Activated T-helper 1 cell treated with anti-CD3 and anti-CD28 coated beads, Interleukin-2, amount 50 U/mL, for 16 hours (primary cell): Measurements from ENCODE around the gene PDZD2.

Experiments
- DNase-seq, 2 donors: peaks; one replicate each; pipeline ENCODE4 v3.0.0-alpha.2; 2020; ENCODE audit warnings: low read depth in 1 of 2, low spot score in 1 of 2

The PDZD2 gene

DNA sequence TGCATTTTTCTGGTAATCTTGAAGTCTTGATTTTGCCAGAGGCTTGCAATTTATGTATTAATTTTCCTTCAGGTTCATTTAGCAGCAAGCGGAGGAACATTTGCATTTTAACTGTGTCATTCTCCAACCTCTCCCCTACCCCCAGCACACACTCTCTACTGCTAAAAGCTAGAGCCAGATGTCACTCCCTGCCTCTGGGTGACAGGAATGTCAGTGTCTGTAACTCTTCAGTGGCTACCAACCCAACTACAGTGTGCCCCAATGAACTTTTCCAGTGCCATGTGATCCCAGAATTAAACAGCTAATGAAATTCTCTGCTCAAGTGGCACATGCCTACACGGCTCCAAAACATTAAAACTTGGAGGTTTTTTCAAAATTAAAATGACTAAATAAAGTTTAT lies 274.9 kb downstream of the PDZD2 start:
- DNase-seq: no peak

DNA sequence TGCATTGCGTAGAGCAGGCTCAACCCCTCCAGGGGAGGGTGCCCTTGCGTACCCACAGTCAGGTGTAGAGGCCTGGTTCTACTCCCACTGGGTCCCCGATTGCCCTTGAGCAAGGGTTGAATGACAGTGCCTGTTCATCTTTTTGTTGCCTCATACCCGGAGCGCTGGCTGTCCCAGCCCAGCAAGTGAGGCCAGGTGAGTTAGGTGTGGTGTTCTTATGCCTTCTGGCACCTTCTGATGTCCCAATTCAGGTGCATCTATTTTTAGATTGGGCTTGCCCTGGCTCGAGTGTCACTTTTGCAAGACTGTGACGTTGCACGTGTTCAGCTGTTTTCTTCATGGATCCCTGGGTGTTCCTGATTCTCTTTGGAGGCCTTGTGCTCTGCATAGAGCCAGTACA lies 277.4 kb downstream of the PDZD2 start:
- DNase-seq: no peak

DNA sequence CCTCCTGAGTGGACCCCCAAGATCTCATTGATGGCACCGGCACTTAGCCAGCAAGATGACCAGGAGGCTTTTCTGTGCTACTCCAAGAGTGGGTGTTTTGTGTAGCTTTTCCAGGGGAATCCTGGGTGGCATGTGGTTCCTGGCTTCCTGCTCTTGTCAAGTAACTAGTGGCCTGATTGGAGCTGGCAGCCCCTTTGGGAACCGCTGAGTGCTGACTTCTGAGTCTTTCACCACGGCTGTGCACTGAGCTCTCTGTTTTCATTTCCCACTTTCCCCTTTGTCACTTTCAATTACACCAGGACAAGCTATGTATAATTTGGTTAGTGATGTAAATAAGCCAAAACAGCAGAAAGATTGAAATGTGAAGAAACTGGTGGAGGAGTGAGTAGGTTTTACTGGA lies 279.8 kb downstream of the PDZD2 start:
- DNase-seq: no peak

DNA sequence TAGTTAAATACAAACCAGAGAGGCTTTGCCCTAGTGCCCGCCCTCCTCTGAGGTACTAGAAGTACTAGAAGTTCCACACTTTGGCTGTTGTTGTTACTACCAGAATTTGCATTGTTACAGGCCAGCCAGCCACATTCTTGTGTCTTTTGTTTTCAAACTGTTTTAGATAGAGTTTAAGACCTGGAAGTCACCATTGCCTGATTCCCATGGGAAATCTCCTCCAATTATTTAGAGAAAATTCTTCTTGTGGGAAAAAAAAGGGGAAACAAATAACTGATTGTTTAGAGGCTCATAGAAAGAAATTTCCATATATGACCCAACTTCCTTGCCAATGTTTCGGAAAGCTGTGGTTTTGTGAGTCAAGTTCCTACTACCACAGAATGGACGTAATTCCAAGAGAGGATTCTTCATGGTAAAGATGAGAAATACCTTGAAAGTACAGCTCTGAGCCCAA lies 282.9 kb downstream of the PDZD2 start:
- DNase-seq: no peak

DNA sequence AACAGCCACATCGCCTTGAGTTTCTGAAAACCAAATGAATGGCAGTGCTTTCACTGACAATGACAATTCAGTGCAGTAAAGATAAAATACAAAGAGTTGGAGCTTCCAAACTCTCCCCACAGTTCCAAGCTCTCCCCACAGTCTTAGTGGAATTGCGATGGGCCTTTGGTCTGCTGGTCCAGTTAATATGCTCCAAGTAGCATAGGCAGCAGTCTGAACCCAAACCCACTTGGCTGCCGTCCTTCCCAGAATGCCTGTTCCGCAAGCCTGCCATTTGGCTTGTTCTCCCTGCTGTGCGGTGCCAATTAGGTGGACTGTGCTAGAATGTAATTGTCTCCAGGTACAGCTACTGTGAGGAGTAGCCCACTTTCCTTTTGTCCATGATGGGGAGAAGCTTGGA lies 285.1 kb downstream of the PDZD2 start:
- no peak for DNase-seq

DNA sequence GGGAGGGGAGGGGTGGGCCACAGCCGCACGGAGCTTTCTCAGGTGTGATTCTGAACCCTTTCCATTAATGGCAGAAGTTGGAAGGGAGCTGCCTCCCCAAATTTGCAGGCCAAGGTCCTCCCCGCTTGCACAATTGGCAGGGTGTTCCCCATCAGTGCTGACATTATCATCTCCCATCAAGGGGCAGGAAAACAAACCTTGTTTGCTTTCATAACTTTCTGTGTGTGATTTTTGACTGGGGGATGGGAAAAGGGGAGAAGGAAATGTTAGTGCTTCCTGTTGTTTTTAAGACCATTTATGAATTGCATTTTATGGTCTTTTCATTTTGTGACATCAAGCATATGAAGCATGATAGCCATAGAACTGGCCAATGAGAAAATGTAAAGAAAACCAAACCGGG lies 292.9 kb downstream of the PDZD2 start:
- DNase-seq: no peak

DNA sequence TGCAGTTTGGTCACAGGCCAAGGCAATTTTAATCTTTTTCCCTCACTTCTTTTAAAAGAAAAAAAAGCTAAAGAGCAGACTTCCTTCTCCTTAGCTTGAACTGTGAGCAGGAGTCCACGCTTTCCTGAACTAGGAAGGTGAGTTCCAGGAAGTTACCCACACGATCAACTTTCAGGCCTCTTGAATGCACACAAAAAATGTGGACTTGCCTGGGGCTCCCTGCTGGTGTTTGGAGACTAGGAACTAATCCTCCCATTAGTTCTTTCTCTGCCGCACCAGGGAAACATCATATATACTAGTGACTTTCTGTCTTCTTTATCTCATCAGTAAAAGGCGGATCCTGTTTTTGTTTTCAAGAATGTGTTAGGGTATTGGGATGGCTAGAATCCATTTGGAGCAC lies 295.2 kb downstream of the PDZD2 start:
- DNase-seq: no peak

DNA sequence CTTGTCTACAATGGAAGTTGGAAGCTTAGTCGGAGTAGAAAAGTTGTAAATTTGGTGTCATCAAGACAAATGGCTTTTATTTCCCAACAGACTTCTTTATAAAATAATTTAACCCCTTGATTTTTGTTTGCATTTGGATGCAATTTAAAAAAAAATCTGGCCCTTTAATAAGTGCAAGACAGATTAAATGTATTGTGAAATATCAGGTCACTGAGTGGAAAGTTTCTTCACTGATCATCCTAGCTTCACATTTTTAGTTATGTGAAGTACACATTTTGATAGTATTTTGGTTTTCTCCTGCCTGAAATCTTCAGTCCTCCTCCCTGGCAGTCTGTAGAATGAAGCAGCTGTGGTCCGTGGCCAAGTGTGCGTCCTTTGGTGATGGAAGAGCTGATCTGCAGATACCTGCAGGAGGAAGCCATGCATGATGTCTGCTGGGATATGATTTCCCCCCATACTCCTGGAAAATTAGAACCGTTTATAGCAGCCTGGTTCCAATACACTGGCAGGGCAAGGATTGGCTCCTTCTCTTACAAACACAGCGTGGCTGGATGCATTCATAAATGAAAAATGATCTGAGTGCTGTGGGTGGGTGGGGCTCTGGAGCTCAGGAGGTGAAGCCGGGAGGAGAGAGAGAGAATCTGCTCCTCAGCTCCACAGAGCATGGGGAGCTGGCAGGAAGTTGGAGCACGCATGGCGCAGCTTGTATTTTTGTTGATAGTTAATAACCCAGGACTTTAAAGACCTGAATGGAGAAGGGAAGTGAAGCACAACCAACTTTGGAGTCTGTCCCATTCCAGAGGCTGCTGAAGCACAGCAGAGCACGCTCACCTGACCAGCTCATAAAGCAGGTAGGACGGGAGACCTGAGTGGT lies 296.8 kb downstream of the PDZD2 start:
- no peak for DNase-seq

DNA sequence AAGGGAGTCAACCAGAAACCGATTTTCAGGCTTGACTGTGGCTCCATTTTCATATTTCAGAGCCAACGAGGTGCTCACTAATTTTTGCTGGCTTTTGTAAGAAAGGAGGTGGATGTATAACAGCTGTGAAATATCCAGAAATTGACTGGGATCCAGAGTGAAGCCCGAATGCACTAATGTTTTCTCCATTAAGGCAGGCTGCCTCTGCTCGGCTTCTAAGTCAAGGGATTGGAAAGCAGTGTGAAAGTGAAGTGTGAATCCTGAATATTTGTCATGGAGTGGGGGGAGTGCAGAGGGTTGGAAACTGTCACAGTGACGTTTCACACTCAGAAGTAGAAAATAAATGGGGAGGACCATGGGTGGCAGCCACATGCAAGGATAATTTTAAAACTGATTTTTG lies 297.8 kb downstream of the PDZD2 start:
- no peak for DNase-seq

DNA sequence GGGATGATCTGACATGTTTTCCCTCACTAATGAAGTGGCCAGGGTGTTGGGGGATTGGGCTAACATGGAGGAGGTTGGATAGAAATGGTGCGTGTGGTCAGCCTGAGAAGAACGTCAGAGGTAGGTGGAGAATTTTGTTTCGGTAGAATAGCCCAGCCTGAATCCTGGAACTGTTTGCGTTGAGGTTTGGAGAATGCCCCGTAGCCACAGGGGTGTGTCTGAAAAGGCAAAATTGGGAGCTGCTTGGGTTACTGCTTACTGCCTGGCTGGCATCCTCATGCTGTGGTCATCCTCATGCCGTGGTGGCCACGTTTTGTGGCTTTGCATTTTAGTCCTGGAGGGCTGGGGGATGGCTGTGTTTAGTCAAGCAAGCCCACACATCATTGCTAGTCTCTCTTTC lies 298.3 kb downstream of the PDZD2 start:
- no peak for DNase-seq

DNA sequence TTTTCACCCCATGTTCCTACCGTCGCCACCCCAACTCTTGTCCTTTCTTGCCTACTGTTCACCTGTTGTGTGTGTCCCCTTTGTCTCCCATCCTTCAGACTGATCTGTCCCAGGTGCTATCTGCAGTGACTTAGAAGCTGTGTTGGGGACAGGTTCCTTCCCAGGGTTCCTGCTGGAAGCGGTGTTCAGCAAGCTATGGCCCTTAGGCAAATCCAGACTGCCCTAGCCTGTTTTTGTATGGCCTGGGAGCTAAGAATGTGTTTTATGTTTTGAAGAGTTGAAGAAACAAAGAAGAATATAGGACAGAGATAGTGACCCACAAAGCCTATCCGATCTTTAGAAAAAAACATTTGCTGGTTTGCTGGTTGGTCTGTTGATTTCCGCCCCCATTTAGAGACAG lies 298.8 kb downstream of the PDZD2 start:
- DNase-seq: no peak

DNA sequence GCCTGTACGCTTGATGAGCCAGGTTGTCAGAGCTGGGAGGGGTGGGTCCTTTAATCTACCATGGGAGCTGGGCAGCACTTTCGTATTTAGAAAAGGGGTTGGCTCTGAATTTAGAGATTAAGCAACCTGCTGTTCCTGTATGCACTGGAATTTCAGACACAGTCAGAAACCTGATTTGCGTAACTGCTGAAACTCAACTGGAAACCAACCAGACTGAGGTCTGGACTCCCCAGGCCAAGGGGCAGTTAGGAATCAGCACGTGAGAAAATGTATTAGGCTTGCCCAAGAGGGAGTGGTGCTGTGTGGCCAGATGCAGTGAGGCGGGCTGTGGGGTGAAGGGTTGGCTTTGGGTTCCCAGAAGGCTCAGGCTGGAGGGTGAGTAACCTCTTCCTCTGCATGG lies 300.2 kb downstream of the PDZD2 start:
- no peak for DNase-seq

DNA sequence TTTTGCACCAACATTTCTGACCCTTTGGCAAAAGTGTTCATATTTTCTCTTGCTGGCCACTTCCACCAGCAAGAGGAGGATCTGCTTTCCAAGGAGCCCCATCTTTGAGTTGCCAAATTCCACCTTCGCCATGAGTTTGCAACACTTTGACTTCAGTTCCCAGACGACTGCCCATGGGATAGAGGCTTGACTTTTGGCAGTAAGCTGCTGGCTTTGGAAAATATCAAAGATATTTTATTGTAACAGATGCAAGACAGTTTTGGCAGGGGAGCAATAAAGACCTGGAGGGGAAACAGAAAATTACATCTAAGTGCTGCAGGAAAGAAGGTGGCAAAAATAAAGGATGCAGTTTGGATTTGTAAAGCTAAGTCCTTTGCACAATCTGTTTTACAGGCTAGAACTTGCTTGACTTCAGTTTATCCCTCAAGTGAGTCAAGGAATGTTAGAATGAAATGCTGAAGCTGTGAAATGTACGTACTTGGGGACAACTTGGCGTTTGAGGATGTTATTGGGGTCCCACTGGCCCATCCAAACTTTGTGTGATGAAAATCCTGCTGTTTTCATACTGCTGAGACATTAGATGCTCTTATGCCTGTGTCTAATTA lies 302.3 kb downstream of the PDZD2 start:
- DNase-seq: no peak

DNA sequence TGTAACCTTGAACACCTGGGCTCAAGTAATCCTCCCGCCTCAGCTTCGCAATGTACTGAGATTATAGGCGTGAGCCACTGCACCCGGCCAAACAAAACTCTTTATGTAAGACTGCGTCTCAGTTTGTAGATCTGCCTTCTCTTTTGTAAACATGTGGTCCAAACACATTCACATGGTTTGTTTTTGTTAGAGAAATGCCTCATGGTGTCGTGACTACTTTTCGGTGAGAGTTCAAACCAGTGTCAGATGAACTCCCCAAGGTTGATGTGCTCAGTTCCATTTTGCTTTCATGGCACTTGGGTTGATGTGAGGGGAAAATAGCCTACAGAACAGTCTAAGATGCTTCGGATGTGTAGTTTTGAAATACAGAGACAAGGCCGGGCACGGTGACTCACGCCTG lies 303.6 kb downstream of the PDZD2 start:
- DNase-seq: no peak

DNA sequence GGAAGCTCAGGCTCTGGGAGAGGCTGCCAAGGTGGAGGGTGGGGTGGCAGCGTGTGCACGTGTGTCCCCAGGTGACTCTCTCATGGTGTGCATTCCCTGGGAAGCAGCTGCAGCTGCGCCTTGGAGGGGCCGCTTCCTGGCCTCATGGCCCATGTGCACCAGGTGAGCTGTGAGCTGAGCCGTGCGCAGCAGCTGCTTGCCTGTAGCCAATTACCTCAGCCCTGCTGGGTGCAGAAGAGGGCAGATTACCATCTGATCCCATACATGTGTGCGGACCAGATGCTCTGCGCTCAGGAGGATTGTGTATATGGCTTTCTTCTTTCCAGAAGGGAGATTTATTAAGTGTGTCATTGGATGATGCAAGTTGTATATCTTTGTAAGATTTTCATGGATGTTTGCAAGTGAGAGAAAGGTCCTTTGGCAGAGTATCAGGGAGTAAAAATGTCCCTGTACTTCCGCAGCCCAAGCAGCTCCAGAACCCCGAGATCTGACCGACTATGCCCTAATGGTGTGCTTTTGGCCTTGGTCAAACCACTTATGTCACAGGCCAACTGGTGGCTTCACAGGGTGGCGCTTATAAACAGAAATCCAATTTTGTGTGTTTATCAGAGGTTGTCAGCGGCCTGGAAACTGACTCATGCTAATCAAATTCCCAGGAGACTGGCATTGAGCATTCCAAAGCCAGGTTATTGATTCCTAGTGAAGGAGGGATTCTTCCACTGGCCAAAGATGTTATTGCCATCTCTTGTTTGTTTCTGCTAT lies 305.9 kb downstream of the PDZD2 start:
- DNase-seq: no peak

DNA sequence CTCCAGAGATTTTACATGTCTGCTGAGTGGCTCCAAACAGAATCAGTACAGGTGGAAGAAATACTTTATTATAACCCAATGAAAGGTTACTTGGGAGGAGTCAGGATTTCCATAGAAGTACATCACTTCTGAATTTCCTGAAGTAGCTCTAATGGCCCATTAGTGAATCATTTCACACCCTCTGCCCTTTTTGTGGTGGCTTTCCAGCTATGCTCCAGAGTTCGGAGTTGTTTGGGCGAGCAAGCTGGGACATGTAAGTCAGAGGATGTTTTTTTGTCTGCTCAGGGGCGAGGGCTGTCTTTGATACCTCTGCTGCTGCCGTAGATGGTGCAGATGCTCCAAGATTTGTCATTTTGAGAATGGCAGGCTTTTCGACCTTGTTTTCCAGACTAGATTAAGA lies 309.1 kb downstream of the PDZD2 start:
- no peak for DNase-seq

DNA sequence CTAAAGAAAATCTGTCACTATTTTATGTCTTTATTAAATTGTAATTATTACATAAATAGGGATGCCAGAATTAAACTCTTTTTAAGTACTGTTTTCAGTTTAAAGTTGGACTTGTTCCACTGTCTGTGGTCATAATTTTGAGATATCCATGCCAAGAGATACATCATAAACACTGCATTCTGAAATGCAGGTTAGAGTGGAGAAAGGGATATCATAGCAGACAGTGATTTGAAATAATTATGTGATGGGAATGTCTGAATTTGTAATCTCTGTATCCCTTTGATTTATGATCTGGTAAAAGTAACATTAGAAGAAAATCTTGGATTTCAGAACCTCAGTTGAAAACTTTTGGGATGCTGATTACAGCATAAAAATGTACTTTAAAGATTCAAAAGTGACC lies 313.1 kb downstream of the PDZD2 start:
- no peak for DNase-seq

DNA sequence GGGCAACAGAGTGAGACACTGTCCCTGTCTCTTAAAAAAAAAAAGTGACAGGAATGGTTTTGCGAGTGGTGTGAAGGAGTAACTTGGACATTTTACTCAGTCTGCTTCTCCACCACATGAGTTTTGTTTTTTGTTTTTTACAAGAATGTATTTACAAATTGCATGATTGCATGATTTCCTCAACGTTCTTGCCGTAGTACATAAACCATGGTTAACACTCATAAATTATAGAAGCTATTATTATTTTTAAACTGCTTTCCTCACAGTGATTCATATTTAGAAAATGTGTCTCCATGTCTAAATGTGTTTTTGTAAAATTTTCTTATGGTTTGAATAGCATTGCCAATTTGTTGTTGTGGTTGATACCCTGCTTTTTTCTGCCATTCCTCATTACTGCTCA lies 315.2 kb downstream of the PDZD2 start:
- DNase-seq: no peak

DNA sequence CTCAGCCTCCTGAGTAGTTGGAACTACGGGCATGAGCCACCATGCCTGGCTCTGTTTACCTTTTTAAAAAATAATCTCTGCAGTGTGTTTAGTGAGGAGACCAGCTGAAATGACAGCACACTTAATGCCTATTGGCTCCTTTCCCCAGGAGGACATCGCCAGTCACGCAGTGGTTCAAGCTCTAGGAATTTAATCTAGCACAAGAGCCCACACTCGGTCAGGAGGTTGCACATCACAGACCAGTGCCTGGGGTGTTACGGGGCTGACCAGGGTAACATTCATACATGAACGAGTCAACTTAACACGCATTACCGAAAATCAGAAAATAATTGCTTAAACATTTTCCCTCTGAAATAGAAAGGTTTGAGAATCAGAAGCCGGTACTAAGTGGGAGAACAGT lies 318.2 kb downstream of the PDZD2 start:
- DNase-seq: no peak

DNA sequence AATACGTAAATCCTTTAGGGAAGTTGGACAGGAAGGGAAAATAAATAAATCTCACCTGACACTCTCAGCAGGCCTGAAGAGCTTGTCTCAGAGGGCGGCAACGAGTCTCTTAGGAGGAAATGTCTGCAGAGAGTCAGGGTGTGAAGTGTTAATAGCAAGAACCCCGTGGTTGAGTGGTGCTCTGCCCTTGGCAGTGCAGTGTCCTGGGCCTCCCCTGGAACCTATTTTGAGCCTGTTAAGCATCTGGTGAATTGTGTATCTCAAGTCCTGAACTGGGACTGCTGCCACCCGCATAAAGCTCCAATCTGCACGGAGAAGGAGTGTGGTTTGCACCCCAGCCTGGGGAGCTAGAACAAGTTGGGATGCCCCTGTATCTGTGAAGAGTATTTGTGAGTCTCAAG lies 323.4 kb downstream of the PDZD2 start:
- no peak for DNase-seq

DNA sequence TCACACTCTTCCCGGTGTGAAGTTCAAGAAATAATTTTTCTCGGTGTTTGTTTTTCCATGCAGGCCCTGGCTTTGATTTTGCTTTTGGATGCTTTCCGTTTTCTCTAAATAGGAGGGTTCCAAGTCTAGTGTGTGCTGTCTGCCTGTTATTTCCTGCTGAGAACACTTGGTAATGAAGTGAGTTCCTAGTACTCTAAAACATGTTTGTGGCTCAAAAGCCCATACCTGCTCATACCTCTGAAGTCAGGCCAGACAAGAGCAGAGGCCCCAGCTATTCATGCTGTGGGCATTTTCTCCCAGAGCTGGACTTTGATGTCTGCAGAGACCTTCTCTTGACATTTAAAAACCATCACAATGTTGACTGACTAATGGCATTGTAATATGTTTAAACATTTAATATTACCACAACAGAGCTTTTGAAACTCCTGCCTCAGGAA lies 324.0 kb downstream of the PDZD2 start:
- DNase-seq: no peak

DNA sequence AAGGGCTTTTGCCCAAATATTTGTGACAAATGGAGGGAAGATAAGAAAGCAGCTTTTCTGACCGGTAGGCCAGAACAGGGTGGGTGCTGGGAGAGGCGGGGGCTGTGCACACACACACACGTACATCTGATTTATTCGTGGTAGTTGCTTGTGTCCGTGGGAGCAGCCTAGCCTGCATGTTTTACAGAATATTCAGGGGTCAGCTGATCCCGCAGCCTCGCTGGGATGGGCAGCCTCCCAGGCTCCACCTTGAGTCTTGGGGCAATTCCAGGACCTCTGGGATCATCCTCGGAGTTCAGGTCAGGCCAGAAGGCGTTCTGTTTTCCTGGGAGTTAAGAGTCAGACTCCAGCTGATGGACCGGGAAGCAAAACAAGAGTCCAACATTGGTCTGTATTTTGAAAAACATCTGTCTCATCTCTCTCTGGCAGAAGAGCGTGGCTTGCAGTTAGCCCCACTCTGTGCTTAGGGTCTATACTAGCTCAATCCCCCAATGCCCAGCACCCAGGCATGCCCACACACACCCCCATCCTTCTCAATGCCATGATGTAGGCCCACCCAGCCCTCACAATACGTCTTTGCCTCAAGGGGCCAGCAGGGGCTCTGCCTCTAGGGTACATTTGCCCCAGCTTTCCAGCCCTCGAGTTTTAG lies 324.6 kb downstream of the PDZD2 start:
- DNase-seq: no peak
